GM12891 (cell line): Measurements from ENCODE around the gene PDCD1LG2.

Experiments
- POLR2A ChIP-seq: IDR thresholded peaks from 2 replicates; pipeline ENCODE4 v1.6.1; 2011; ENCODE audit warnings: low read depth, low read length, control low read depth
- POLR2AphosphoS5 ChIP-seq: IDR thresholded peaks from 2 replicates; pipeline ENCODE4 v1.6.1; 2011; ENCODE audit warnings: low read depth, low read length, control low read depth

GRCh38 chr9:5532790-5533189, 22.5 kb downstream of the PDCD1LG2 start:
- TF ChIP-seq POLR2AphosphoS5 (no peak), POLR2A (no peak)
